HEK293T (cell line): ENCODE results near the gene ZNF766.

Experiments used
- ARNT ChIP-seq: fragments of 450-650 bp; IDR thresholded peaks from 2 replicates; pipeline ENCODE4 v1.6.1; 2017; ENCODE audit warnings: mild to moderate bottlenecking
- BHLHE40 ChIP-seq: fragments of 450-650 bp; IDR thresholded peaks from 2 replicates; pipeline ENCODE4 v1.6.1; 2016; ENCODE audit warnings: mild to moderate bottlenecking, moderate library complexity, borderline replicate concordance
- CTBP1 ChIP-seq: fragments of 450-650 bp; IDR thresholded peaks from 2 replicates; pipeline ENCODE4 v1.6.1; 2016; ENCODE audit warnings: borderline replicate concordance
- ELF4 ChIP-seq: fragments of 450-650 bp; IDR thresholded peaks from 2 replicates; pipeline ENCODE4 v1.6.1; 2017; ENCODE audit warnings: antibody characterized with exemption
- FOXK2 ChIP-seq: fragments of 450-650 bp; IDR thresholded peaks from 2 replicates; pipeline ENCODE4 v1.6.1; 2016; ENCODE audit warnings: mild to moderate bottlenecking
- FOXM1 ChIP-seq: fragments of 450-650 bp; IDR thresholded peaks from 2 replicates; pipeline ENCODE4 v1.6.1; 2017; ENCODE audit warnings: mild to moderate bottlenecking, borderline replicate concordance
- L3MBTL2 ChIP-seq: fragments of 450-650 bp; conservative IDR thresholded peaks from 2 replicates; pipeline ENCODE4 v1.6.1; 2016; ENCODE audit warnings: mild to moderate bottlenecking
- LEF1 ChIP-seq: fragments of 450-650 bp; IDR thresholded peaks from 2 replicates; pipeline ENCODE4 v1.6.1; 2017; ENCODE audit warnings: mild to moderate bottlenecking, borderline replicate concordance
- NFRKB ChIP-seq: fragments of 450-650 bp; IDR thresholded peaks from 2 replicates; pipeline ENCODE4 v1.6.1; 2016; ENCODE audit warnings: mild to moderate bottlenecking, moderate library complexity
- PKNOX1 ChIP-seq: fragments of 450-650 bp; IDR thresholded peaks from 2 replicates; pipeline ENCODE4 v1.6.1; 2016
- SP1 ChIP-seq: fragments of 450-650 bp; IDR thresholded peaks from 2 replicates; pipeline ENCODE4 v1.6.1; 2017
- SUZ12 ChIP-seq: fragments of 450-650 bp; IDR thresholded peaks from 2 replicates; pipeline ENCODE4 v1.6.1; 2016; ENCODE audit warnings: mild to moderate bottlenecking
- TARDBP ChIP-seq: fragments of 450-650 bp; IDR thresholded peaks from 2 replicates; pipeline ENCODE4 v1.6.1; 2016

- no peak for TF ChIP-seq TARDBP
- TF ChIP-seq NFRKB: no peak
- no peak for TF ChIP-seq FOXM1
- no peak for TF ChIP-seq LEF1
- no peak for TF ChIP-seq ELF4
- TF ChIP-seq SP1: no peak
- TF ChIP-seq ARNT: no peak
- TF ChIP-seq SUZ12: no peak
- no peak for TF ChIP-seq PKNOX1
- no peak for TF ChIP-seq BHLHE40
- TF ChIP-seq FOXK2: no peak
- TF ChIP-seq CTBP1: no peak
- TF ChIP-seq L3MBTL2: no peak
These were observed 8.1 kb downstream of the ZNF766 start for GRCh38 chr19:52277471-52277870.
